Keratinocyte (primary cell): ENCODE data around the gene KCNJ1.

Source experiments
- EZH2 ChIP-seq: IDR thresholded peaks from one replicate; pipeline ENCODE4 v1.6.1; 2012; ENCODE audit warnings: inconsistent platforms, mild to moderate bottlenecking, low read length, moderate library complexity
- TF ChIP-seq, protein P1 (sequence below), 3 experiments: IDR thresholded peaks in 1 of 3; conservative IDR thresholded peaks in 1 of 3; optimal IDR thresholded peaks in 1 of 3; 2 replicates in 2 of 3; 3 replicates in 1 of 3; pipeline versions ENCODE3 to v1.5.1; 2011; ENCODE audit warnings: low read length in 3 of 3, mild to moderate bottlenecking in 3 of 3, moderate library complexity in 2 of 3, control low read depth in 1 of 3, inconsistent platforms in 1 of 3; ENCODE audit not compliant: insufficient read depth in 2 of 3; ENCODE audit errors: extremely low read depth in 1 of 3

DNA sequence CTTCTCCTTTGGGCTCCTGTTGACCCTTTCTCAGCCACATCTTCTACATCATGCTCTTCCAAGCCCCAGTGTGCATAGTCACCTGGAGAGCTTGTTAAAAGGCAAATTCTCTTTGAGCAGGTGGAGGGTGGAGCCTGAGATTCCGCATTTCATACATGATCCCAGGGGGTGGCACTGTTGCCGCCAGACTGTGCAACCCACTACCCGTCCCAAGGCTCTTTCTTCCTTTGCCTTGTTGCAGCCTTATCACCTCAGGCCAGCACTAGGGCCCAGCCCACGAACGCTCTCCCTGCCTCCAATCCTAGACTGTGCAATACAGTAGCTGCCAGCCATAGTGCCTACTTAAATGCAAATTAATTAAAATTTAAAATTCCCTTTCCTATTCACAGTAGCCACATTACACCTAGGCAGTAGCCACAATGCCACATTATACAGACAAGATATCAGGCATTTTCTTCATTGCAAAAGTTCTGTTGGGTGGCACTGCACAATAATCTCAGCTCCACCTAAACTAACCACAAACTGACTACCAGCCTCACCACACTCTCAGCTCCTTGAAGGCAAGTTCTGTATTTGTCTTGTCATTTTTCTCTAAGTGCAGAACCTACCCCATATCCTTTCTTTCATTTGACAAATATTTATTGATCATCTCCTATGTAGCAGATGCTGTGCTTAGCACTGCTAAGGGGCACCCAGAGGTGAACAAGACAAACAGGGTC, 19.5 kb upstream of the KCNJ1 start:
- TF ChIP-seq, protein P1, sequence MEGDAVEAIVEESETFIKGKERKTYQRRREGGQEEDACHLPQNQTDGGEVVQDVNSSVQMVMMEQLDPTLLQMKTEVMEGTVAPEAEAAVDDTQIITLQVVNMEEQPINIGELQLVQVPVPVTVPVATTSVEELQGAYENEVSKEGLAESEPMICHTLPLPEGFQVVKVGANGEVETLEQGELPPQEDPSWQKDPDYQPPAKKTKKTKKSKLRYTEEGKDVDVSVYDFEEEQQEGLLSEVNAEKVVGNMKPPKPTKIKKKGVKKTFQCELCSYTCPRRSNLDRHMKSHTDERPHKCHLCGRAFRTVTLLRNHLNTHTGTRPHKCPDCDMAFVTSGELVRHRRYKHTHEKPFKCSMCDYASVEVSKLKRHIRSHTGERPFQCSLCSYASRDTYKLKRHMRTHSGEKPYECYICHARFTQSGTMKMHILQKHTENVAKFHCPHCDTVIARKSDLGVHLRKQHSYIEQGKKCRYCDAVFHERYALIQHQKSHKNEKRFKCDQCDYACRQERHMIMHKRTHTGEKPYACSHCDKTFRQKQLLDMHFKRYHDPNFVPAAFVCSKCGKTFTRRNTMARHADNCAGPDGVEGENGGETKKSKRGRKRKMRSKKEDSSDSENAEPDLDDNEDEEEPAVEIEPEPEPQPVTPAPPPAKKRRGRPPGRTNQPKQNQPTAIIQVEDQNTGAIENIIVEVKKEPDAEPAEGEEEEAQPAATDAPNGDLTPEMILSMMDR (optimal IDR thresholded peaks at IDR 0.05 in 1 of 3, IDR thresholded peaks at IDR 0.05 in 1 of 3, conservative IDR thresholded peaks at IDR 0.05 in 1 of 3; ENCODE audit: extremely low read depth in 1 of 3, insufficient read depth in 2 of 3, low read length in 3 of 3): peak; percentile 27 to 65 (median 34)
- TF ChIP-seq EZH2: no peak
